Mucosa of stomach (tissue), 1 donor: ENCODE measurements around the gene NPBWR2.

Source experiments
- H3K27me3 ChIP-seq: one replicate; pipeline ENCODE4 v1.7.0; 2013; ENCODE audit warnings: mild to moderate bottlenecking, low read length; ENCODE audit not compliant: control insufficient read depth, insufficient read depth
- H3K36me3 ChIP-seq: one replicate; pipeline ENCODE4 v1.7.0; 2013; ENCODE audit warnings: low read length; ENCODE audit not compliant: control insufficient read depth, insufficient read depth
- H3K4me1 ChIP-seq: one replicate; pipeline ENCODE4 v1.7.0; 2013; ENCODE audit warnings: mild to moderate bottlenecking, low read length; ENCODE audit not compliant: control insufficient read depth, insufficient read depth
- H3K4me3 ChIP-seq: one replicate; pipeline ENCODE4 v1.7.0; 2013; ENCODE audit warnings: low read length
- H3K9ac ChIP-seq: one replicate; pipeline ENCODE4 v1.7.0; 2013; ENCODE audit warnings: mild to moderate bottlenecking, low read length, moderate library complexity
- H3K9me3 ChIP-seq: one replicate; pipeline ENCODE4 v1.7.0; 2013; ENCODE audit warnings: mild to moderate bottlenecking, low read length, moderate library complexity; ENCODE audit not compliant: control insufficient read depth
- donor health status: Pancreatic carcinoma.

NPBWR2 gene

DNA sequence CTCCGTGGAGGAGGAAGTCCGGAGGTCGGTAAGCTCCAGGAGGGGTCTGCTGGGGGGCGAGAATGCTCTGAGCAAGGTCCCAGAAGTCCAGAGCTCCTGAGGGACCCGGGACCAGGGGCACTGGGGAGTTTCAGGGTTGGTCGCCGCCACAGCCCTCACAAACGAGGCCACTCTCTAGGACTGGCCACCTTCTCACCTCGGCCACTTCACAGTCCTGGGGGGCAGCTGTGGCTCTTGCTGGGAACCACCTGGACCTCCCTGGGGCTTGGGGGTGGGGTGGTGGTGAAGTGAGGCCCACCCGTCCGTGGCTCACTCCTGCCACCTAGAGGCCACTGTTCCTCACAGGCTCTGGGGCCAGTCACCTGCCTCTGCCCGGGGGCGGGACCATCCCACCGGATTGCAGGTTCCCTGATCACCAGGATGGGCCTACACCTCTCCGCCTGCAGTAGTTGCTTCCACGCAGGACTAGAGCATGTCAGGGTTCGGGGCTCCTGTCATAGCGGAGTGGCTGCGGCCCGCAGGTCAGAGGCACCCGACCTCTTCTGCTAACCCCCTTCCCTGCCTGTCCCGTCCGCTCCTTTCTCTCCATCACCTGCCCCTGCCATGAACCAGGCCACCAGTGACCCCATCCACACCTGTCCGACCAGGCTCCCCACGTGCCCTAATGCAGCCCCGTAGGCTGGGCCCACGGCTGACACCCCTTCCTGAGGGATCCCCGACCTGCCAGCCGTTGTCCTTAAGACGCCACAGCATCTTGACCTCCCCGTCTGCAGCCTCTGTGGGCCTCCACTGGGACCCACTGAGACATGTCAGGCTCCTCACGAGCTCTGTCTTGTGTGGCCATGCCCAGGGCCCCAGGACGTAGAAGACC lies 49.5 kb downstream of the NPBWR2 start:
- peaks cover 21% of the 10 kb centered on the region for H3K4me1 ChIP-seq
- H3K4me3 ChIP-seq: no peak overlapping the region

DNA sequence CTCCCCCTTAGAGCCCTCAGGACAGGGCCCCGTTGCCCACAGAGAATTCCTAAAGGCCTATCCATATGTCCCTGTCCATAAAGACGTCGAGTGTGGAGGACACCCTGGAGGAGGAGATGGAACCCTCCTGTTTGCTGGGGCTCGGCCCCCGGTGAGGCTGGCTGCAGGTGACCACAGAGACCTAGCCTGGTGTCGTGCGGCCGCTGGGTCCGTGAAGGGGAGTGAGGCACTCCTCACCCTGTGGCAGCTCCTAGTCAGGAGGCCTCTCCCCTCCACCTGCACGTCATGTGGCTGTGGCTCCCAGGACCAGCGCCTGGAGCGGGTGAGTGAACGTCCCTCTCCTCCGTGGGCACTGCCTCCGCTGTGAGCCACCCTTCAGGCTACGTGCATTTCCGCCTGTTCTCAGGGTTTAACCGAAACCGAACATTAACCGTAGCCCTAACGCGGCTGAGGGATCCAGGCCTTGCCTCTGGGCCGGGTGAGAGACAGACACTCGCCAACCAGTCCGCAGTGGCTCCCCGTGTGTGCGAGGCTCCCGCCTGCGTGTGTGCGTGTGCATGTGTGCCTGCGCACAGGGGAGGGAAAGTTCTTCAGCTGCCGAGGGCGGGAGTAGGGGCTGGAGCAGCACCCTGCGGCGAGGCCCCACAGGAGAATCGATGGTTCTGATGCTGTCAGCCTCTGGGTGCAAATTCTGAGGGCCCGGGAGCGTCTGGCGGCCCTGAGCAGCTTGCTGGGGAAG lies 50.3 kb downstream of the NPBWR2 start:
- Histone ChIP-seq H3K4me1 (peaks cover 14% of the 10 kb centered on the region), H3K9ac (no peak overlapping the region), H3K9me3 (no peaks in the 10 kb centered on the region), H3K4me3 (no peak overlapping the region), H3K27me3 (peaks cover 52% of the 10 kb centered on the region), H3K36me3 (no peaks in the 10 kb centered on the region)

More for the DNA sequence above, 49.5 kb downstream of the NPBWR2 start:
- Histone ChIP-seq H3K9me3 (no peaks in the 10 kb centered on the region), H3K36me3 (no peaks in the 10 kb centered on the region), H3K9ac (peak overlapping the region; percentile 14), H3K27me3 (peaks cover 44% of the 10 kb centered on the region)

DNA sequence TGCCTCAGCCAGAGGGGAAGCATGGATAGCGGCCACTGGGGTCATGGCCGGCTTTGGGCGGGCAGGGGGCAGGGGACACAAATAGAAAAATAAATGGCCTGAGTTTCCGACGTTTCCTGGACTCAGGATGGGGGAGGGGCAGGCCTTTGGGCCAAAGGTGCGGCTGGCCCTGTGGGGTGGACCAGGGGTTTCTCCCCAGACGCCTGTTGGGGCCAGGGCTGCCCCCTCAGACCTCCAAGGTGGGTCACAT lies 50.8 kb downstream of the NPBWR2 start:
- no peaks in the 10 kb centered on the region for H3K9me3 ChIP-seq
- peaks cover 13% of the 10 kb centered on the region for H3K4me1 ChIP-seq
- peaks cover 57% of the 10 kb centered on the region for H3K27me3 ChIP-seq
- no peak overlapping the region for H3K9ac ChIP-seq
- H3K36me3 ChIP-seq: no peaks in the 10 kb centered on the region
- no peak overlapping the region for H3K4me3 ChIP-seq

DNA sequence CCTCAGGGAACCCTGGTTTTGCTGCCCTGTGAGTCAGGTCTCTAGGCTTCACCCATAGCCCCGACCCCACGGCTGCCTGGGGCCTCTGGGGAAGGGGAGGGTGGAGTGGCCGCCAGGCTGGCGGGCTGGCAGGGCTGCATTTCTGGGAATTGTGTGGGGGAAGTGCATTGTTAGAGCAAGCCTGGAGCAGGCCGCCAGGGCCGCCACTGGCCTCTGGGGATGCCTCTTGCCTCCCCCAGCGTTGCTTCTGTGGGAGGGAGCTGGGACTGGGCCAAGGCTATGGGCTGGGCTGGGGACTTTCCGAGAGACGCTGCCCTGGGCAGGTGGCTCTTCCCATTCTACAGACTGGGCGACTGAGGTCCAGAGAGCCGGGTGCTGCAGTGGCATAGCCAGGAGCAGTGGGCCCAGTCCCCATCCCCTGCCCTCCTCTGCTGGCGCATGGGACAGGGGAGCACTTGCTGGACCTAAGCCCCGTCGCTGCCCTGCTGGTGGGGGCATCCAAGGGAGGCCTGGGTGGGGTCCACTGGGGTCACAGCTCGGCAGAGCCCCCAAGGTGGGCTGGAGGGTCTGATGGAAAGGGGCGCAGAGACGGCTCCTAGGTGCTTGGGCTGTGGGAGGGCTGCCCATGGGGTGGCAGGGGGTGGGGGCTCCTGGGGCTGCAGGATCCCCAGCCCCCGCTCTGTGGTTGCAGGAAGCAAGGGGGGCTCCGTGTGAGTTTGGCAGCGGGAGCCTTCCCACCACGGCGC lies 51.3 kb downstream of the NPBWR2 start:
- H3K4me3 ChIP-seq: no peak overlapping the region
- H3K4me1 ChIP-seq: peaks cover 13% of the 10 kb centered on the region
- H3K9me3 ChIP-seq: no peaks in the 10 kb centered on the region
- H3K9ac ChIP-seq: no peak overlapping the region
- H3K36me3 ChIP-seq: no peaks in the 10 kb centered on the region
- H3K27me3 ChIP-seq: peaks cover 62% of the 10 kb centered on the region

DNA sequence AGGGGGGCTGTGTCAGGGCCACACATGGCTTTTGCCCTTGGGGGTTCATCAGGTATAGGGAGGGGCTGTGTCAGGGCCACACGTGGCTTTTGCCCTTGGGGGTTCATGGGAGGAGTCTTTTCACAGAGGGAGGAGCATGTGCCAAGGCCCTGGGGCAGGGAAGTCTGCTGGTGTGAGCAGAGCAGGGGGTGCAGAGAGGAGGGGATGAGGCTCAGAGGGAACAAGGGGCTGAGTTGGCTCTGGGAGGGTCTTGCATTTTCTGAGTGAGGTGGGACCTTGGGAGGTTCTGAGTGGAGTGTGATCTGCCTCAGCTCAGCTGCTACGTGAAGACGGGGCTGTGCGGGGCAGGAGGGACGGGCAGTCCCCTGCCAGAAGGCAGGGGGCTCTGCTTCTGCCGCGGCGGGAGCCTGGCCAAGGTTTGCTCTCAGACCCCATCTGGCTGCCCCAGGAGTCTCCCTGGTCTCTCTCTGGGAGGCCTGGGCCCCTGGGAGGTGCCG lies 51.9 kb downstream of the NPBWR2 start:
- H3K9me3 ChIP-seq: no peaks in the 10 kb centered on the region
- H3K9ac ChIP-seq: no peak overlapping the region
- H3K27me3 ChIP-seq: peaks cover 68% of the 10 kb centered on the region
- H3K36me3 ChIP-seq: no peaks in the 10 kb centered on the region
- H3K4me3 ChIP-seq: no peak overlapping the region
- peaks cover 13% of the 10 kb centered on the region for H3K4me1 ChIP-seq

DNA sequence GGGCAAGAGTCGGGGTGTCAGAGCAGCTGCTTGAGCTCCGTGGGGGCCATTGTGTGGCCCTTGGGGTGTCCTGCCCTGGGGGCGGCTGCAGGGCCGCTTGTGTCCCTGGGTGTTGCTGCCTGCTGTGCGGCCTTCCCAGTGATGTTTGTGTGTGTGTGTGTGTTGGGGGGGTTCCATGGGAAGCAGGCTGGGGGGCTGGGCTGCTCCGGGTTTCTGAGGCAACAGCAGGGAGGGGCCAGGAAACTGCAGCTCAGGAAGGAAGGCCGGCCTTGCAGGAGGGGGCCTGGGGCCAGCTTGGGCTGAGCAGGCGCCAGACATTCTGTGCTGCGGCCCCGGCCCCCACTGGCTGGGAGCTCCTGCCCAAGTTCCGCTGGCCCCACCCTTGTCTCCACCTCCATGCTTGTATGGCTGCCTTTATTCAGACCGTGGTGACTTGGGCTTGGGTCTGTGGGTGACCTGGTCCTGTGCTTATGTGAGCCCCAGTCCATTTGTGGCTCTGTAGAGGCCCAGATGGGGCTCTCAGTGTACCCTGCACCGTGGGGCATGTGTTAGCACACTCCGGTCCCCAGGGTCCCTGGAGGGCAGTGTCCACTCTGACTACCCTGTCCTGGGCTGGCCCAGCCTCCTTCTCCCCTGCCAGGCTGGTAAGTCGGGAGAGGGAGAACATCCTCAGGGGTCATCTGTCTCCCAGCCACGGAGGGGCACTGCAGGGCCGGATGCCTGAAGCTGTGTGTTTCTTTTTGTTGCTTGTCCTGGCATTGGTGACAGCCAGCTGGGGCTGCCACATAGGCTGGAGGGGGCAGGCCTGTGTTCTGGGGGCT lies 53.3 kb downstream of the NPBWR2 start:
- H3K4me3 ChIP-seq: no peak overlapping the region
- no peak overlapping the region for H3K9ac ChIP-seq
- peaks cover 13% of the 10 kb centered on the region for H3K4me1 ChIP-seq

More for the DNA sequence above, 53.3 kb downstream of the NPBWR2 start:
- H3K36me3 ChIP-seq: no peaks in the 10 kb centered on the region
- no peaks in the 10 kb centered on the region for H3K9me3 ChIP-seq
- H3K27me3 ChIP-seq: peaks cover 77% of the 10 kb centered on the region
